Erythroblast (primary cell): ENCODE results near the gene KIF5C.
"Not testable (repeated sequence)": the region's sequence is repeated elsewhere in the genome, so short reads cannot be mapped to it uniquely, and the experiment has no call there.

Experiments
- DNase-seq, 2 experiments: peaks; one replicate each; lab custom pipeline; 2025; lab: John Stamatoyannopoulos, UW
- GATA1 ChIP-seq: IDR thresholded peaks from 2 replicates; pipeline ENCODE4 v1.6.1; 2011; ENCODE audit warnings: low read depth, mild to moderate bottlenecking, control low read depth, low read length, moderate library complexity
- POLR2A ChIP-seq: IDR thresholded peaks from 2 replicates; pipeline ENCODE4 v1.6.1; 2011; ENCODE audit warnings: mild to moderate bottlenecking, low read length

Gene KIF5C

GRCh38 chr2:148968776-148969319 is 93.8 kb downstream of the KIF5C start:
- TF ChIP-seq GATA1: no peak
- TF ChIP-seq POLR2A: no peak
- DNase-seq: no peak

DNA sequence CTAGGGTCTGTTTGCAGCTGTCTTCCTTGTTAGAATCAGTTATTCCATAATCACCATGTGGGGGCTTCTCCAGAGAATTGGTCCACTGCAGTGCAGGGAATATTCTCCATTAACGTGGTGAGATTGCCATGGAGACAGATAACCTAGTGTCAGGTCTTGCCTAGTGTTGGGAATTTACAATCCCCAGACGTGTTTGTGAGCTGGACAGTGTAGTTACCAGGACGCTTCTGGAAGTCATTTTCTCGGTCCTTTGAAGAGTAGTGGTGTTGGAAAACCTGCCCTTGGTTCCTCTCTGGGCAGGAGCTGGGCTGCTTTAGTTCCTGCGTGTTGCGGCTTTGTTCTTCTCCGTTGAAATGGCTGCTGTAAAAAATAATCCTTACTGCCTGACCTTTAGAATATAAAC is 94.6 kb downstream of the KIF5C start:
- TF ChIP-seq POLR2A (no peak), GATA1 (no peak)
- no peak for DNase-seq

- TF ChIP-seq POLR2A (no peak), GATA1 (no peak)
- DNase-seq: no peak
Observed at GRCh38 chr2:148970385-148970784, 95.4 kb downstream of the KIF5C start.

GRCh38 chr2:148971547-148971946 is 96.5 kb downstream of the KIF5C start:
- TF ChIP-seq POLR2A (no peak), GATA1 (no peak)
- no peak for DNase-seq

GRCh38 chr2:148974095-148974494 is 99.1 kb downstream of the KIF5C start:
- DNase-seq: no peak
- TF ChIP-seq POLR2A (no peak), GATA1 (no peak)

GRCh38 chr2:148978026-148978685 is 103.1 kb downstream of the KIF5C start:
- DNase-seq: no peak

GRCh38 chr2:148978706-148979105 is 103.7 kb downstream of the KIF5C start:
- no peak for TF ChIP-seq POLR2A
- TF ChIP-seq GATA1: no peak
- DNase-seq: no peak

More at GRCh38 chr2:148978026-148978685, 103.1 kb downstream of the KIF5C start:
- TF ChIP-seq GATA1 (no peak), POLR2A (no peak)

DNA sequence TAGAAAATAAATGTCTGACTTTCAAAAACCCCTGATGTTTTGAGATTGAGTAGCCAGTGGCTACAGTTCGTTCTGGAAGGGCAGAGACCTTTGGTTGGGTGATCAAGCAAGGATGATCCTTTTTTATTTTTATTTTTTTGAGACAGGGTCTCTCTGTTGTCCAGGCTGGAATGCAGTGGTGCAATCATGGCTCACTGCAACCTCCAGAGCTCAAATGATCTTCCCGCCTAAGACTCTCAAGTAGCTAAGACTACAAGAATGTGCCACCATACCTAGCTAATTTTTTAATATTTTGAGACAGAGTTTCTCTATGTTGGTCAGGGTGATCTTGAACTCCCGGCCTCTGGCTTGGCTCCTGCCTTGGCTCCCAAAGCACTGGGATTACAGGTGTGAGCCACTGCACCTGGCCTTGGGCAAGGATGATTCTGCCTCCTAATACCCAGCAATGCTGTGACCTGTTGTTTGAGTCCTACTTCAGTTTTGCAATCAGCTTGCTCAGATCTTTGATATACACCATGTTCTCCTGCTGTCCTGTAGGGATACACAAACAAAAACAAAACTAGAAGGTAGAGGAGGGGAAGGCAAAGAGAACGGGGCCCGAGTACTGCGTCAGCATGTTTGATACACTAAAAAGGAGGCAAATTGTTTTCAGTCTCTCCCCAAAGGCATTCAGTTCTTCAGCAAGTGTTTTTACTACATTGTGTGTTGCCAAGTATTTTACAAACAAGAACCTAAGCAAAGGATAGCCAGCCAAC is 104.3 kb downstream of the KIF5C start:
- TF ChIP-seq GATA1: no peak
- TF ChIP-seq POLR2A: no peak
- no peak for DNase-seq

DNA sequence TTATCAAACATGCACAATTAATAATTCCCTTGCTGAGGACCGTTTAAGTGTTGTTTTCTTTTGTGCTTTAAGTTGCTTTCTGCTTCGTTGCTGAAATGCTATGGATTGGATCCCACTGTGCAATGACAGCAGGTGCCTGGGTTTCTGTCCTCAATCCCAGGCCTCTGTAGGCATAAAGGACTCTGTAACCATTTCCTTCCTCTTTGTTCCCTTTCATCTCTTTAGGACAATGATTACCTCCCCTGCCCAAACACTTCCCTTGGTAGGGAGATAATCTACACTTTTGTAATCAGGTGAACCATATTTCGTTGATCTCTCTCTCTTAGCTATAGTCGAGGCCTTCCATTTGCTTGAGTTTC is 104.9 kb downstream of the KIF5C start:
- DNase-seq: no peak
- TF ChIP-seq GATA1: no peak
- TF ChIP-seq POLR2A: no peak

DNA sequence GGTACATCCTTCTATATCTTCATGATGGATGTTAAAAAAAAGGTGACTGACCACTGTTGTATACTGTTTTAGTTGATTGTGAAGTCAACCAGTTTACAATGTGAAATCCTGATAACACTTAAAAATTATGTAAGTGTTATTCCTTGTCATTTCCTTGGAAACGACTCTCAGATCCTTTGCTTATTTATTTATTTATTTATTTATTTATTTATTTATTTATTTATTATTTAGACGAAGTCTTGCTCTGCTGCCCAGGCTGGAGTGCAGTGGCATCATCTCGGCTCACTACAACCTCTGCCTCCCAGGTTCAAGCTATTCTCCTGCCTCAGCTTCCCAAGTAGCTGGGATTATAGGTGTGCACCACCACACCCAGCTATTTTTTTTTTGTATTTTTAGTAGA is 105.5 kb downstream of the KIF5C start:
- not testable (repeated sequence) for DNase-seq

- TF ChIP-seq POLR2A (no peak), GATA1 (no peak)
- DNase-seq: no peak
Observed at GRCh38 chr2:148981324-148981723, 106.3 kb downstream of the KIF5C start.

GRCh38 chr2:148981781-148982180 is 106.8 kb downstream of the KIF5C start:
- TF ChIP-seq GATA1 (no peak), POLR2A (no peak)
- no peak for DNase-seq

DNA sequence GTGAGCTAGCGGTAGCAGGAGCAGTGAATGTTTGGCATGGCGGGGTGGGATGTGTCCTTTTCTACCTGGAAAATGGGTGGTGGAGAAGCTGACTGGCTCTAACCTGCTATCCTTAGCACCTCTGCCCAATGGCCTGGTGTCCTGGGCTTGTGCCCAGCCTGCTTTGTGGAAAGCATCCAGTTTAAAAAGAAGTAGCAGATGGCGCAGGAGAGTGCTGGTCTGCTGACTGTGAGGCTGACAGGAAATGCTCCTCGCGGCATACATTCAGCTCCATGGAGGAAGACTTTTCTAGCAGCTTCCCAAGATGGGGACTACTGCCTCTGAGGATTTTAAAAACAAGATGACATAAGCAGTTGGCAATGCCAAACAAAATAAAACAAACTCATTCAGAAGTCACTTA is 107.3 kb downstream of the KIF5C start:
- no peak for TF ChIP-seq GATA1
- no peak for TF ChIP-seq POLR2A
- no peak for DNase-seq

- DNase-seq: no peak
- TF ChIP-seq GATA1 (no peak), POLR2A (no peak)
Observed at GRCh38 chr2:148983896-148984295, 108.9 kb downstream of the KIF5C start.

DNA sequence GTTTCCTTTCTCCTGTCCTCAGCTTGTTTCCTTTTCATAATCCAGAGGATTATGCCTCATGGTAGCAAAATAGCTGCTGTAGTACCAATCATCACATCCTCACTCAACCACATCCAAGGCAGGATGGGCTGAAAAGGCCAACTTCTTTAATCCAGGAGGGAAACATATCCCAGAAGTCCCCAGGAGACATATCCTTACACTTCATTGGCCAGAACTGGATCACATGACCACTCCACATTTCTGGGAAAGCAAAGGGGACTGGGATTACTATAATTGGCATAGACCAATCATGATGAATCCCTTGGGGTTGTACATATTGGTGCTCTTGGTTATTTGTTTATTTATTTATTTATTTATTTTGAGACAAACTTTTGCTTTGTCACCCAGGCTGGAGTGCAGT is 109.4 kb downstream of the KIF5C start:
- TF ChIP-seq POLR2A (no peak), GATA1 (no peak)
- DNase-seq: no peak
